Femur (tissue), 1 donor: ENCODE results near the gene SMIM10L1.

ENCODE experiments used
- DNase-seq: peaks from one replicate; pipeline ENCODE4 v3.0.0-alpha.2; 2017

The SMIM10L1 gene

GRCh38 chr12:11202811-11203210 is 31.8 kb downstream of the SMIM10L1 start:
- no peak for DNase-seq

GRCh38 chr12:11204173-11204572 is 33.2 kb downstream of the SMIM10L1 start:
- DNase-seq: no peak

GRCh38 chr12:11209113-11209512 is 38.1 kb downstream of the SMIM10L1 start:
- no peak for DNase-seq
